H9 (cell line): ENCODE results near the gene EGLN3. TPM values are rescaled to one million over a fixed set of nuclear protein-coding genes. Genes with fewer than 3 reads are reported as not detected.

Experiments used
- DNase-seq: peaks from one replicate; pipeline ENCODE4 v3.0.0-alpha.2; 2017
- H2AFZ ChIP-seq: one replicate; pipeline ENCODE4 v1.6.1; 2013; ENCODE audit warnings: mild to moderate bottlenecking, low read length, control low read depth, moderate library complexity
- H2AK5ac ChIP-seq: 2 replicates; pipeline ENCODE4 v1.6.1; 2013; ENCODE audit warnings: low read length, control low read depth, mixed read lengths; ENCODE audit not compliant: insufficient read length
- H2BK120ac ChIP-seq: one replicate; pipeline ENCODE4 v1.6.1; 2013; ENCODE audit warnings: low read depth, mild to moderate bottlenecking, low read length, control low read depth, inconsistent platforms; ENCODE audit not compliant: poor library complexity, severe bottlenecking
- H2BK12ac ChIP-seq: 2 replicates; pipeline ENCODE4 v1.6.1; 2013; ENCODE audit warnings: low read length, control low read depth, mixed read lengths, low read depth; ENCODE audit not compliant: insufficient read length
- H2BK15ac ChIP-seq: 2 replicates; pipeline ENCODE4 v1.6.1; 2013; ENCODE audit warnings: low read depth, low read length, control low read depth
- H2BK20ac ChIP-seq: one replicate; pipeline ENCODE4 v1.6.1; 2013; ENCODE audit warnings: low read depth, mild to moderate bottlenecking, low read length, control low read depth, inconsistent platforms; ENCODE audit not compliant: poor library complexity, severe bottlenecking
- H2BK5ac ChIP-seq: 2 replicates; pipeline ENCODE4 v1.6.1; 2013; ENCODE audit warnings: low read length, control low read depth, mixed read lengths; ENCODE audit not compliant: insufficient read length
- H3K14ac ChIP-seq: 2 replicates; pipeline ENCODE4 v1.6.1; 2013; ENCODE audit warnings: low read length, control low read depth; ENCODE audit not compliant: insufficient read depth
- H3K18ac ChIP-seq: 2 replicates; pipeline ENCODE4 v1.6.1; 2013; ENCODE audit warnings: low read depth, mild to moderate bottlenecking, mixed read lengths, low read length, control low read depth; ENCODE audit not compliant: insufficient read length
- H3K23ac ChIP-seq: 2 replicates; pipeline ENCODE4 v1.6.1; 2013; ENCODE audit warnings: low read length, control low read depth, mixed read lengths, low read depth; ENCODE audit not compliant: insufficient read length
- H3K23me2 ChIP-seq: 2 replicates; pipeline ENCODE4 v1.6.1; 2013; ENCODE audit warnings: low read depth, mild to moderate bottlenecking, mixed read lengths, low read length, control low read depth; ENCODE audit not compliant: insufficient read length, poor library complexity, severe bottlenecking
- H3K27ac ChIP-seq: 2 replicates; pipeline ENCODE4 v1.5.1; 2013; ENCODE audit warnings: low read length, control low read depth, mixed read lengths, low read depth; ENCODE audit not compliant: insufficient read length
- H3K27me3 ChIP-seq: 2 replicates; pipeline ENCODE4 v1.6.1; 2013; ENCODE audit warnings: low read length, control low read depth, inconsistent platforms; ENCODE audit not compliant: insufficient read depth
- H3K4ac ChIP-seq: 2 replicates; pipeline ENCODE4 v1.6.1; 2013; ENCODE audit warnings: low read depth, mild to moderate bottlenecking, control low read depth, inconsistent platforms, low read length, moderate library complexity
- H3K4me1 ChIP-seq: 2 replicates; pipeline ENCODE4 v1.6.1; 2013; ENCODE audit warnings: low read length, control low read depth, inconsistent platforms; ENCODE audit not compliant: insufficient read depth
- H3K4me2 ChIP-seq: 2 replicates; pipeline ENCODE4 v1.6.1; 2013; ENCODE audit warnings: low read length, control low read depth, mixed read lengths; ENCODE audit not compliant: insufficient read length, insufficient read depth
- H3K56ac ChIP-seq: 2 replicates; pipeline ENCODE4 v1.6.1; 2013; ENCODE audit warnings: low read depth, mild to moderate bottlenecking, mixed read lengths, low read length, control low read depth; ENCODE audit not compliant: insufficient read length
- H3K79me1 ChIP-seq: 2 replicates; pipeline ENCODE4 v1.6.1; 2013; ENCODE audit warnings: low read depth, mild to moderate bottlenecking, moderate library complexity, low read length, control low read depth, inconsistent platforms; ENCODE audit not compliant: insufficient read depth, poor library complexity, severe bottlenecking
- H3K79me2 ChIP-seq: 2 replicates; pipeline ENCODE4 v1.6.1; 2013; ENCODE audit warnings: low read length, control low read depth, inconsistent platforms; ENCODE audit not compliant: insufficient read depth
- H3K9ac ChIP-seq: 2 replicates; pipeline ENCODE4 v1.6.1; 2013; ENCODE audit warnings: low read length, control low read depth, mixed read lengths; ENCODE audit not compliant: insufficient read length; ENCODE audit errors: extremely low read depth
- H3K9me3 ChIP-seq: one replicate; pipeline ENCODE4 v1.6.1; 2013; ENCODE audit warnings: low read depth, low read length, inconsistent platforms; ENCODE audit not compliant: control insufficient read depth
- H3T11ph ChIP-seq: one replicate; pipeline ENCODE4 v1.6.1; 2013; ENCODE audit warnings: mild to moderate bottlenecking, low read length, control low read depth, inconsistent platforms
- H4K20me1 ChIP-seq: one replicate; pipeline ENCODE4 v1.6.1; 2013; ENCODE audit not compliant: control insufficient read depth, insufficient read length, insufficient read depth
- H4K5ac ChIP-seq: 2 replicates; pipeline ENCODE4 v1.6.1; 2013; ENCODE audit warnings: low read depth, mild to moderate bottlenecking, mixed read lengths, low read length, control low read depth; ENCODE audit not compliant: insufficient read length
- H4K8ac ChIP-seq: replicated peaks from 2 replicates; pipeline ENCODE4 v1.6.1; 2013; ENCODE audit warnings: low read length, control low read depth, mixed read lengths, low read depth; ENCODE audit not compliant: insufficient read length
- H4K91ac ChIP-seq: 2 replicates; pipeline ENCODE4 v1.6.1; 2013; ENCODE audit warnings: low read depth, mild to moderate bottlenecking, moderate library complexity, mixed read lengths, low read length, control low read depth; ENCODE audit not compliant: insufficient read length
- H3K27ac Mint-ChIP-seq, 3 experiments: 2 replicates in 2 of 3; 3 replicates in 1 of 3; pipeline ENCODE4 v1.8.0; 2020 to 2021; ENCODE audit warnings: mixed read lengths in 3 of 3, mild to moderate bottlenecking in 1 of 3, moderate library complexity in 1 of 3
- H3K27me3 Mint-ChIP-seq: 2 replicates; pipeline ENCODE4 v1.8.0; 2021; ENCODE audit warnings: low read depth, mild to moderate bottlenecking, moderate library complexity, mixed read lengths
- H3K36me3 Mint-ChIP-seq, 3 experiments: 2 replicates in 2 of 3; 3 replicates in 1 of 3; pipeline ENCODE4 v1.8.0; 2020 to 2021; ENCODE audit warnings: low read depth in 3 of 3, mixed read lengths in 3 of 3; ENCODE audit not compliant: insufficient read depth in 1 of 3
- H3K4me1 Mint-ChIP-seq, 2 experiments: 2 replicates each; pipeline ENCODE4 v1.8.0; 2020; ENCODE audit warnings: mixed read lengths in 2 of 2
- H3K4me3 Mint-ChIP-seq, 2 experiments: 2 replicates in 1 of 2; 3 replicates in 1 of 2; pipeline ENCODE4 v1.8.0; 2020 to 2021; ENCODE audit warnings: mild to moderate bottlenecking in 2 of 2, mixed read lengths in 2 of 2, moderate library complexity in 1 of 2
- H3K9me3 Mint-ChIP-seq, 2 experiments: 2 replicates in 1 of 2; 3 replicates in 1 of 2; pipeline ENCODE4 v1.8.0; 2020; ENCODE audit warnings: mild to moderate bottlenecking in 2 of 2, mixed read lengths in 2 of 2, moderate library complexity in 1 of 2
- CTCF ChIP-seq: fragments of 200-600 bp; sonication (generic); conservative IDR thresholded peaks from 3 replicates; pipeline ENCODE4 v1.8.0; 2021; ENCODE audit warnings: antibody characterized with exemption, mild to moderate bottlenecking
- WGBS: extraction: QIAGEN DNeasy Blood & Tissue Kit; methylation state at CpG from one replicate; pipeline ENCODE4 v1.1.7; 2013; ENCODE audit warnings: missing lambda C conversion rate, low lambda C conversion rate, mixed read lengths; ENCODE audit not compliant: insufficient read length; ENCODE audit errors: extremely low coverage; 5-methylcytosine and 5-hydroxymethylcytosine counted together
- total RNA-seq: library from RNA; stranded (reverse); gene quantifications from 2 replicates; pipeline ENCODE4 v1.2.1, GENCODE V29; 2021

The EGLN3 gene
- total RNA-seq, 1 experiment from 2014 or later = 19.8 TPM

GRCh38 chr14:33934043-33934750, 16.7 kb downstream of the EGLN3 start:
- Histone ChIP-seq H3K23ac (no peak overlapping the region), H4K91ac (no peak overlapping the region), H3K4me2 (no peak overlapping the region), H3T11ph (no peak overlapping the region), H3K4ac (no peak overlapping the region), H2BK12ac (no peak overlapping the region), H3K27ac (no peak overlapping the region), H3K27me3 (no peaks in the 10 kb centered on the region), H2AK5ac (no peak overlapping the region), H3K18ac (no peak overlapping the region), H2AFZ (no peak overlapping the region), H3K4me1 (peaks cover 25% of the 10 kb centered on the region; the same call in 1 of the 2 replicates), H4K20me1 (no peaks in the 10 kb centered on the region), H3K79me1 (no peaks in the 10 kb centered on the region), H3K79me2 (peaks cover 6% of the 10 kb centered on the region; the same call in 1 of the 2 replicates), H3K23me2 (no peaks in the 10 kb centered on the region), H4K8ac (no peak overlapping the region), H3K9ac (no peak overlapping the region), H4K5ac (no peak overlapping the region), H3K14ac (no peak overlapping the region), H2BK5ac (no peak overlapping the region), H2BK15ac (no peak overlapping the region; the same call in 1 of the 2 replicates), H2BK20ac (no peak overlapping the region), H3K56ac (no peak overlapping the region), H2BK120ac (no peak overlapping the region), H3K9me3 (no peaks in the 10 kb centered on the region)
- H3K4me1 Mint-ChIP-seq = peaks cover 80% of the 10 kb centered on the region in 2 experiments
- TF ChIP-seq CTCF = no peak
- H3K27me3 Mint-ChIP-seq = no peaks in the 10 kb centered on the region
- DNase-seq = no peak
- H3K36me3 Mint-ChIP-seq = peaks cover 6 to 22% (median 17%) of the 10 kb centered on the region in 3 experiments; a peak in 5 of 7 replicates
- 0 out of 7 replicates have a peak overlapping the region, but pooled peaks of 1 of the 3 experiments have one; percentile 45 for H3K27ac Mint-ChIP-seq
- whole genome bisulfite sequencing = no CpG with 5 or more reads among the region's 7 CpGs
- H3K9me3 Mint-ChIP-seq = no peaks in the 10 kb centered on the region
- no peak overlapping the region for H3K4me3 Mint-ChIP-seq
